ENCODE measurements around the gene SEMA5B. TPM values are rescaled to one million over a fixed set of nuclear protein-coding genes. Genes with fewer than 3 reads are reported as not detected.

The SEMA5B gene
- polyA plus RNA-seq, 1 donor (not counting 4 experiments of a cell fraction or from before 2014, with no cell fraction given): 0.04 TPM

- FAIRE-seq: no peak
- H3K4me1 ChIP-seq (ENCODE audit: control insufficient read depth, extremely low read depth, insufficient read depth, low read length): peaks cover 12% of the 10 kb centered on the region
- dilution Hi-C loops (cut with MboI; ENCODE audit: extremely low pct_ligation_motif_present, low sequenced_read_pairs): no loop called here
Measured at GRCh38 chr3:122979211-122979610, 48.4 kb downstream of the SEMA5B start.

GRCh38 chr3:122978569-122978968 lies 49.0 kb downstream of the SEMA5B start:
- Histone ChIP-seq H4K20me1 (ENCODE audit: control insufficient read depth, extremely low read depth, insufficient read depth, low read length) (no peaks in the 10 kb centered on the region), H3K4me1 (ENCODE audit: control insufficient read depth, extremely low read depth, insufficient read depth, low read length) (peaks cover 12% of the 10 kb centered on the region), H3K4me2 (ENCODE audit: control insufficient read depth, extremely low read depth, insufficient read depth, low read depth, low read length) (no peak overlapping the region), H3K9me1 (ENCODE audit: control insufficient read depth, extremely low read depth, insufficient read depth, low read length) (no peaks in the 10 kb centered on the region), H3K79me2 (ENCODE audit: control insufficient read depth, insufficient read depth, low read length) (no peaks in the 10 kb centered on the region), H3K27me3 (ENCODE audit: control insufficient read depth, extremely low read depth, insufficient read depth, low read length) (peaks cover 29% of the 10 kb centered on the region), H3K36me3 (ENCODE audit: control insufficient read depth in 2 of 2, extremely low read depth in 1 of 2, insufficient read depth in 2 of 2, low read length in 2 of 2) (no peaks in the 10 kb centered on the region), H3K4me3 (ENCODE audit: control insufficient read depth in 2 of 3, extremely low read depth in 1 of 3, insufficient read depth in 2 of 3, low read depth in 1 of 3, low read length in 3 of 3) (no peak overlapping the region), H2AFZ (ENCODE audit: control insufficient read depth, low read length) (no peak overlapping the region), H3K9me3 (ENCODE audit: control insufficient read depth, low read depth, low read length) (no peaks in the 10 kb centered on the region), H3K9ac (ENCODE audit: control insufficient read depth, extremely low read depth, insufficient read depth, low read length) (no peak overlapping the region), H3K27ac (ENCODE audit: control insufficient read depth, insufficient read depth, low read length) (no peak overlapping the region)
- dilution Hi-C loops (cut with MboI; ENCODE audit: extremely low pct_ligation_motif_present, low sequenced_read_pairs): no loop called here
- FAIRE-seq (no peak), DNase-seq (ENCODE audit: low read depth, low spot score) (no peak)
- TF ChIP-seq CTCF (optimal IDR thresholded peaks at IDR 0.05 in 1 of 3, IDR thresholded peaks at IDR 0.05 in 1 of 3, conservative IDR thresholded peaks at IDR 0.05 in 1 of 3; ENCODE audit: extremely low read depth in 1 of 3, insufficient read depth in 2 of 3, low read length in 3 of 3) (no peak), EZH2 (IDR thresholded peaks at IDR 0.05; ENCODE audit: low read length) (no peak)

More at GRCh38 chr3:122979211-122979610, 48.4 kb downstream of the SEMA5B start:
- Histone ChIP-seq H3K27me3 (ENCODE audit: control insufficient read depth, extremely low read depth, insufficient read depth, low read length) (peaks cover 24% of the 10 kb centered on the region), H3K4me3 (ENCODE audit: control insufficient read depth in 2 of 3, extremely low read depth in 1 of 3, insufficient read depth in 2 of 3, low read depth in 1 of 3, low read length in 3 of 3) (no peak overlapping the region), H2AFZ (ENCODE audit: control insufficient read depth, low read length) (no peak overlapping the region), H3K9ac (ENCODE audit: control insufficient read depth, extremely low read depth, insufficient read depth, low read length) (no peak overlapping the region), H3K4me2 (ENCODE audit: control insufficient read depth, extremely low read depth, insufficient read depth, low read depth, low read length) (no peak overlapping the region), H3K27ac (ENCODE audit: control insufficient read depth, insufficient read depth, low read length) (no peak overlapping the region), H4K20me1 (ENCODE audit: control insufficient read depth, extremely low read depth, insufficient read depth, low read length) (no peaks in the 10 kb centered on the region), H3K79me2 (ENCODE audit: control insufficient read depth, insufficient read depth, low read length) (no peaks in the 10 kb centered on the region), H3K9me3 (ENCODE audit: control insufficient read depth, low read depth, low read length) (no peaks in the 10 kb centered on the region), H3K36me3 (ENCODE audit: control insufficient read depth in 2 of 2, extremely low read depth in 1 of 2, insufficient read depth in 2 of 2, low read length in 2 of 2) (no peaks in the 10 kb centered on the region), H3K9me1 (ENCODE audit: control insufficient read depth, extremely low read depth, insufficient read depth, low read length) (no peaks in the 10 kb centered on the region)
- DNase-seq (ENCODE audit: low read depth, low spot score): no peak
- TF ChIP-seq EZH2 (IDR thresholded peaks at IDR 0.05; ENCODE audit: low read length) (no peak), CTCF (optimal IDR thresholded peaks at IDR 0.05 in 1 of 3, IDR thresholded peaks at IDR 0.05 in 1 of 3, conservative IDR thresholded peaks at IDR 0.05 in 1 of 3; ENCODE audit: extremely low read depth in 1 of 3, insufficient read depth in 2 of 3, low read length in 3 of 3) (no peak)
